ENCODE results near the gene MPIG6B.

The MPIG6B gene

DNA sequence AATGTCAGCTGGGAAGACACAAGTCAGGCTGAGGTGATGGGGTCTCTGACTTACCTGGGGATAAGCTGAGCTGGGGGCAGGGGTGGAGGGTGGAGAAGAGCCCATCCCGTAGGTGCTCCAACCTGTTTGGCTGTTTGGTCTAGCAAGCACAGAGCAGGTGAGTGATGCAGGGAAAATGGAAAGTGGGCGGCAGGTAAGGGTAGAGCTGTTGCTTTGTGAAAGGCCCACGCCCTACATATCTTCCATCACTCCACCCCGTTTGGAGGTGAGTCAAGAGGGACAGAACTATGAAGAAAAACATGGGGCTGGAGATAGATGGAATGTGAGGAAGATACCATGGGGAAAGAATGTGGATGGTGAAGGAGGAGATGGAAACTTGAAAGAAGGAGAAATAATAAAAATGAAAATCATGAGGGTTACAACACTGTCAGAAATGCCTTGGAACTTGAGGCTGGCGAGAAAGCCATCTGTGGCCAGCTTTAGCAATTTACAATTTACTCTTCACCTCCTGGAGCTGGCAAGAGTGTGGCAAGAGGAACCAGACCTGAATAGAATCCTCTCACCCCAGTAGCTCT is 2.9 kb upstream of the MPIG6B start:
- H3K4me1 ChIP-seq, result no peaks in the 10 kb centered on the region
- intact Hi-C loops (cut with DNase I; ENCODE audit: low total_unique reads), result loop anchor here (10.0 kb wide), 1 partner anchor 115 kb away; no protein-coding TSS in a partner anchor
- no peak overlapping the region for H3K4me3 ChIP-seq
- H3K27me3 ChIP-seq, result no peaks in the 10 kb centered on the region
- H3K27ac ChIP-seq, result no peak overlapping the region
- no peaks in the 10 kb centered on the region for H3K9me3 ChIP-seq
- TF ChIP-seq, protein P1, sequence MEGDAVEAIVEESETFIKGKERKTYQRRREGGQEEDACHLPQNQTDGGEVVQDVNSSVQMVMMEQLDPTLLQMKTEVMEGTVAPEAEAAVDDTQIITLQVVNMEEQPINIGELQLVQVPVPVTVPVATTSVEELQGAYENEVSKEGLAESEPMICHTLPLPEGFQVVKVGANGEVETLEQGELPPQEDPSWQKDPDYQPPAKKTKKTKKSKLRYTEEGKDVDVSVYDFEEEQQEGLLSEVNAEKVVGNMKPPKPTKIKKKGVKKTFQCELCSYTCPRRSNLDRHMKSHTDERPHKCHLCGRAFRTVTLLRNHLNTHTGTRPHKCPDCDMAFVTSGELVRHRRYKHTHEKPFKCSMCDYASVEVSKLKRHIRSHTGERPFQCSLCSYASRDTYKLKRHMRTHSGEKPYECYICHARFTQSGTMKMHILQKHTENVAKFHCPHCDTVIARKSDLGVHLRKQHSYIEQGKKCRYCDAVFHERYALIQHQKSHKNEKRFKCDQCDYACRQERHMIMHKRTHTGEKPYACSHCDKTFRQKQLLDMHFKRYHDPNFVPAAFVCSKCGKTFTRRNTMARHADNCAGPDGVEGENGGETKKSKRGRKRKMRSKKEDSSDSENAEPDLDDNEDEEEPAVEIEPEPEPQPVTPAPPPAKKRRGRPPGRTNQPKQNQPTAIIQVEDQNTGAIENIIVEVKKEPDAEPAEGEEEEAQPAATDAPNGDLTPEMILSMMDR (IDR thresholded peaks at IDR 0.05), result no peak
- no peak for DNase-seq
- peaks cover 0 to 12% (median 0%) of the 10 kb centered on the region in 3 donors for H3K36me3 ChIP-seq

DNA sequence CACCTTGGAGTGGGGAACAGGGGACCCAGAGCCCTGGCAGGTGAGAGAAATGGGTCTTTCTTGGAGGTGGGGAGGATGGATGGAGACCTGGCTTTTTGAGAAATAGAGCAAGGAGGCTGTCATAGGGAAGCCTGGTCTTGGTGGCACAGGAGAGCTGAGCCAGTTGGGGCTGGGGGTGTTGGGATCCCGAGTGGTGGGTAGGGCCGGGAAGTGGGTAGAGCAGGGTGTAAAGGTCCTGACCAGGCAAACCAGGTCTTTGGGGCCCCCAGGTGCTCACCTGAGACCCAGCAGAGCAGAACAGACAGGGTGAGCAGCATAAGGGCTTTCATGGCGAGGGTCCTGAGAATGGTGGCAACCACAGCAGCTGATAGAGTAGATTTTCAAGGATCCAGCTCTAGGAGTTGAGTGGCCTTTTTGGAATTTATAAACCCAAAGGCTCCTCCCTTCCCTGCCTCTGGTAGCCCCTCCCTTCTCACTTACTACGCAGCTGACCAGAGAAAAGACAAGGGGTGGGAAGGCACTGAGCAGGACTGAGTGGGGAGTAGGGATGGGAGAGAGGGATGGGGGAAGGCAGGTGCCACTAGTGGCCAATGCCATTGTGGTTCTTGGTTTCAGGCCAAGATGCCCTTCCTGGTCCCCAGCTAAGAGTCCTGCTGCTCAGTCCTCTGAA is 1.7 kb upstream of the MPIG6B start, which contains the start of gene LY6G6C:
Gene LY6G6C, minus strand, starts transcription at position 396 of the 670 bp plus-strand sequence. Its CDS starts 67 bp downstream, at position 329.
- peaks cover 8 to 24% (median 11%) of the 10 kb centered on the region in 3 donors for H3K36me3 ChIP-seq
- no peaks in the 10 kb centered on the region for H3K4me1 ChIP-seq
- no peak within 1 kb of the TSS for H3K4me3 ChIP-seq
- H3K27me3 ChIP-seq, result no peaks in the 10 kb centered on the region
- no peaks in the 10 kb centered on the region for H3K9me3 ChIP-seq
- no peak within 1 kb of the TSS for H3K27ac ChIP-seq
- TF ChIP-seq, protein P1 (IDR thresholded peaks at IDR 0.05), result no peak
- intact Hi-C loops (cut with DNase I; ENCODE audit: low total_unique reads), result loop anchor here (10.0 kb wide), 1 partner anchor 113 kb away; no protein-coding TSS in a partner anchor
- no peak for DNase-seq

DNA sequence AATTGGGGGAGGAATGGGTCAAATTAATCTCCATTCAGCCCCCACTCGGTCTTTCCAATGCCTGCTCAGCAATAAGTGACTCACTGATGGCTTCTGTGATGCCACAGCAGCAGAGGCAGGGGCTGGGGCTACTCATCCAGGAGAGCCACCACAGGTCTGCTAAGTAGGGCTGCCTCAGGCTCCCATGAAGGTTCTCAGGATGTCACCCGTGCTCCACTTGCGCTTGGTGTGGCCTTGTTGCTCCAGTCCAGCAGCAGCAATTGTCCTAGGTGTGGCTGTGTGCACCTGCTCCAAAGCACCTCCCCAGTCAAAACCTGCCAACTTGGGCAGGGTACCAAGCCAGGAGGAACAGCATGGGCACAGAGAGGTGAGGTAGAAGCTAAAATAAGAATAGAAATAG is 1.0 kb upstream of the MPIG6B start:
- intact Hi-C loops (cut with DNase I; ENCODE audit: low total_unique reads), result loop anchor here (10.0 kb wide), 1 partner anchor 113 kb away; no protein-coding TSS in a partner anchor
- DNase-seq, result no peak
- TF ChIP-seq, protein P1 (IDR thresholded peaks at IDR 0.05), result no peak
- peaks cover 0 to 4% (median 1%) of the 10 kb centered on the region in 4 donors for H3K4me1 ChIP-seq
- no peak overlapping the region for H3K27ac ChIP-seq
- H3K9me3 ChIP-seq, result no peaks in the 10 kb centered on the region
- H3K4me3 ChIP-seq, result no peak overlapping the region
- no peaks in the 10 kb centered on the region for H3K27me3 ChIP-seq
- H3K36me3 ChIP-seq, result peaks cover 15 to 31% (median 18%) of the 10 kb centered on the region in 3 donors

DNA sequence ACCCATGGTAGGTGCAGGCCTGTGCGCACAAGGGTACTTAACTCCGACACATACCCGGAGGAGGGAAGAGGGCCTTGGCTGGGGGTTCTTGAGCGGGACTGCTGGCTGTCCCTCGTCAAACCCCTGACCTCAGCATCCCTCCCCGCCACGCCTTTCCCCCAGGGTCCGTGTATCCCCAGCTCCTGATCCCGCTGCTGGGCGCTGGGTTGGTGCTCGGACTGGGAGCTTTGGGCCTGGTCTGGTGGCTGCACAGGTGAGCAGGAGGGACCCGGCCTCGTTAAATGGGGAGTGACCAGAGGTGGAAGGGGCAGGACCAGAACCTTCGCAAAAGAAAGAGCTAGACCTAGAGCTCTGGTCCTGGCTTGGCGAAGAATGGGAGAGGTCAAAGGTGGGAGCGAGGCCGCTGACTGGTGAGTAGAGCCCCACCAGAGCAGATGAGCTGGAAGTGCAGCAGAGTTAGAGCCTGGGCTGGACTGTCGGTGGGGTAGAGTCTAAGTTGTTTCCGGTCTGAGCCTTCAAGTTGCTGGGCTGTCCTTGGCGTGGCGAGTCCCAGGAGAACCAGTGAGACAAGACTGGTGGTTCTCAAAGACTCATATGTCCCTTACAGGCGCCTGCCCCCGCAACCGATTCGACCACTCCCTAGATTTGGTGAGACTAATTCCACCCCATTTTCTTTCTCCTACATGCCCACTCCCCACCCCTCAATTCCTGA is 963 bp downstream of the MPIG6B start:
- no peak overlapping the region for H3K27ac ChIP-seq
- peaks cover 20 to 38% (median 31%) of the 10 kb centered on the region in 3 donors for H3K36me3 ChIP-seq
- no peaks in the 10 kb centered on the region for H3K9me3 ChIP-seq
- no peak overlapping the region for H3K4me3 ChIP-seq
- H3K4me1 ChIP-seq, result peaks cover 0 to 23% (median 16%) of the 10 kb centered on the region in 4 donors
- DNase-seq, result no peak
- TF ChIP-seq, protein P1 (IDR thresholded peaks at IDR 0.05), result no peak
- no peaks in the 10 kb centered on the region for H3K27me3 ChIP-seq
- intact Hi-C loops (cut with DNase I; ENCODE audit: low total_unique reads), result loop anchor here (10.0 kb wide), 1 partner anchor 111 kb away; no protein-coding TSS in a partner anchor

GRCh38 chr6:31725502-31726350 is 2.6 kb downstream of the MPIG6B start:
- Histone ChIP-seq H3K4me3 (no peak overlapping the region), H3K27me3 (no peaks in the 10 kb centered on the region), H3K9me3 (no peaks in the 10 kb centered on the region), H3K36me3 (peaks cover 22 to 39% (median 33%) of the 10 kb centered on the region in 3 donors), H3K27ac (no peak overlapping the region), H3K4me1 (peaks cover 0 to 30% (median 22%) of the 10 kb centered on the region in 4 donors)
- TF ChIP-seq, protein P1 (IDR thresholded peaks at IDR 0.05), result no peak
- DNase-seq, result no peak
- intact Hi-C loops (cut with DNase I; ENCODE audit: low total_unique reads), result loop anchor here (10.0 kb wide), 1 partner anchor 109 kb away; no protein-coding TSS in a partner anchor

Measured in tibial artery (tissue), 4 donors.